Smooth muscle cell (in vitro differentiated cells): ENCODE measurements around the gene SRSF10. TPM values are rescaled to one million over a fixed set of nuclear protein-coding genes. Genes with fewer than 3 reads are reported as not detected.
"Not testable (repeated sequence)": the region's sequence is repeated elsewhere in the genome, so short reads cannot be mapped to it uniquely, and the experiment has no call there.

Experiments
- DNase-seq: peaks from one replicate; lab custom pipeline; 2025; ENCODE audit not compliant: unreplicated experiment; lab: John Stamatoyannopoulos, UW
- H2AFZ ChIP-seq: fragments of 200-600 bp; sonication (generic); 2 replicates; pipeline ENCODE4 v1.6.0; 2016; ENCODE audit warnings: antibody characterized with exemption, low read depth, mild to moderate bottlenecking
- H3F3A ChIP-seq: fragments of 200-600 bp; sonication (generic); 2 replicates; pipeline ENCODE4 v1.6.0; 2017; ENCODE audit warnings: antibody characterized with exemption, low read depth
- H3K27ac ChIP-seq: fragments of 200-600 bp; sonication (generic); 2 replicates; pipeline ENCODE4 v1.5.1; 2016; ENCODE audit warnings: low read depth, mild to moderate bottlenecking
- H3K27me3 ChIP-seq: fragments of 200-600 bp; sonication (generic); 2 replicates; pipeline ENCODE4 v1.6.1; 2016; ENCODE audit warnings: low read depth, mild to moderate bottlenecking
- H3K36me3 ChIP-seq: fragments of 200-600 bp; sonication (generic); 2 replicates; pipeline ENCODE4 v1.5.1; 2016; ENCODE audit warnings: low read depth
- H3K4me1 ChIP-seq: fragments of 200-600 bp; sonication (generic); 2 replicates; pipeline ENCODE4 v1.5.1; 2016; ENCODE audit warnings: low read depth
- H3K4me2 ChIP-seq: fragments of 200-600 bp; sonication (generic); 2 replicates; pipeline ENCODE4 v1.6.0; 2016; ENCODE audit warnings: mild to moderate bottlenecking
- H3K4me3 ChIP-seq: fragments of 200-600 bp; sonication (generic); 2 replicates; pipeline ENCODE4 v1.5.1; 2016; ENCODE audit warnings: mild to moderate bottlenecking
- H3K79me2 ChIP-seq: fragments of 200-600 bp; sonication (generic); 2 replicates; pipeline ENCODE4 v1.6.0; 2016; ENCODE audit warnings: low read depth, mild to moderate bottlenecking
- H3K9ac ChIP-seq: fragments of 200-600 bp; sonication (generic); 2 replicates; pipeline ENCODE4 v1.6.0; 2016; ENCODE audit warnings: low read depth
- H3K9me3 ChIP-seq: fragments of 200-600 bp; sonication (generic); replicated peaks from 2 replicates; pipeline ENCODE4 v1.5.1; 2016; ENCODE audit warnings: low read depth
- H4K20me1 ChIP-seq: fragments of 200-600 bp; sonication (generic); 2 replicates; pipeline ENCODE4 v1.6.0; 2016; ENCODE audit warnings: low read depth
- WGBS: methylation state at CpG from one replicate; pipeline ENCODE4 v1.1.7; 2016; ENCODE audit warnings: low lambda C conversion rate; 5-methylcytosine and 5-hydroxymethylcytosine counted together
- polyA plus RNA-seq: library from polyadenylated mRNA; unstranded; fragments of >200 nt; fragmentation: Nextera tagmentation; extraction: Ambion mirVana; gene quantifications from 2 replicates; pipeline ENCODE4 v1.2.1, GENCODE V29; 2016
- total RNA-seq: library from RNA; depleted of rRNA; stranded (reverse); fragments of >200 nt; gene quantifications from 2 replicates; pipeline ENCODE4 v1.2.3, GENCODE V29; 2014
- TF ChIP-seq, protein P1 (sequence below): fragments of 200-600 bp; sonication (generic); IDR thresholded peaks from 2 replicates; pipeline ENCODE4 v1.5.1; 2017; ENCODE audit warnings: borderline replicate concordance, mild to moderate bottlenecking, antibody characterized with exemption; ENCODE audit not compliant: insufficient read depth, poor library complexity, severe bottlenecking

Gene SRSF10
- total and polyA plus RNA-seq, 2 experiments from 2014 or later: 87.1 to 93.7 TPM

DNA sequence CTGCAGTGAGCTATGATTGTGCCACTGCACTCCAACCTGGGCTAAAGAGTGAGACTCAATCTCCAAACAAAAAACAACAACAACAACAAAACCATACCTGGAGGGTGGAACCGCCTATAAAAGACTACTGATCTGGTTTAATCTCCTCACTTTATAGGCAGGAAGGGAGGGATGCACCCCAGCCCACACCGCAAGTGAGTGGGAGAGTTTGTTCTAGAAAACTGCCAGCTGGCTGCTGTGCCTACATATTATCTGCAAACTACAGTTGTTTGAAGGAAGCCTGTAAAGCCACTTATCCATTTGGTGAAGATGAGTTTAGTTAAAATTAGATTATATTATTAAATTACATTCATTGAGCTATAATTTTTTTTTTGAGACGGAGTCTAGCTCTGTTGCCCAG lies 9.1 kb upstream of the SRSF10 start:
- TF ChIP-seq, protein P1, sequence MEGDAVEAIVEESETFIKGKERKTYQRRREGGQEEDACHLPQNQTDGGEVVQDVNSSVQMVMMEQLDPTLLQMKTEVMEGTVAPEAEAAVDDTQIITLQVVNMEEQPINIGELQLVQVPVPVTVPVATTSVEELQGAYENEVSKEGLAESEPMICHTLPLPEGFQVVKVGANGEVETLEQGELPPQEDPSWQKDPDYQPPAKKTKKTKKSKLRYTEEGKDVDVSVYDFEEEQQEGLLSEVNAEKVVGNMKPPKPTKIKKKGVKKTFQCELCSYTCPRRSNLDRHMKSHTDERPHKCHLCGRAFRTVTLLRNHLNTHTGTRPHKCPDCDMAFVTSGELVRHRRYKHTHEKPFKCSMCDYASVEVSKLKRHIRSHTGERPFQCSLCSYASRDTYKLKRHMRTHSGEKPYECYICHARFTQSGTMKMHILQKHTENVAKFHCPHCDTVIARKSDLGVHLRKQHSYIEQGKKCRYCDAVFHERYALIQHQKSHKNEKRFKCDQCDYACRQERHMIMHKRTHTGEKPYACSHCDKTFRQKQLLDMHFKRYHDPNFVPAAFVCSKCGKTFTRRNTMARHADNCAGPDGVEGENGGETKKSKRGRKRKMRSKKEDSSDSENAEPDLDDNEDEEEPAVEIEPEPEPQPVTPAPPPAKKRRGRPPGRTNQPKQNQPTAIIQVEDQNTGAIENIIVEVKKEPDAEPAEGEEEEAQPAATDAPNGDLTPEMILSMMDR: no peak
- H3K9me3 ChIP-seq: no peaks in the 10 kb centered on the region
- no peaks in the 10 kb centered on the region for H3F3A ChIP-seq
- H2AFZ ChIP-seq: no peak overlapping the region
- no peaks in the 10 kb centered on the region for H3K79me2 ChIP-seq
- no peak for DNase-seq
- no peak overlapping the region for H3K4me2 ChIP-seq
- H3K27me3 ChIP-seq: no peaks in the 10 kb centered on the region
- no peaks in the 10 kb centered on the region for H4K20me1 ChIP-seq
- no peak overlapping the region for H3K27ac ChIP-seq
- H3K9ac ChIP-seq: no peak overlapping the region
- H3K4me3 ChIP-seq: no peak overlapping the region
- 88% methylated on average over 3 of the region's 3 CpGs for WGBS
- H3K4me1 ChIP-seq: no peaks in the 10 kb centered on the region
- no peaks in the 10 kb centered on the region for H3K36me3 ChIP-seq

DNA sequence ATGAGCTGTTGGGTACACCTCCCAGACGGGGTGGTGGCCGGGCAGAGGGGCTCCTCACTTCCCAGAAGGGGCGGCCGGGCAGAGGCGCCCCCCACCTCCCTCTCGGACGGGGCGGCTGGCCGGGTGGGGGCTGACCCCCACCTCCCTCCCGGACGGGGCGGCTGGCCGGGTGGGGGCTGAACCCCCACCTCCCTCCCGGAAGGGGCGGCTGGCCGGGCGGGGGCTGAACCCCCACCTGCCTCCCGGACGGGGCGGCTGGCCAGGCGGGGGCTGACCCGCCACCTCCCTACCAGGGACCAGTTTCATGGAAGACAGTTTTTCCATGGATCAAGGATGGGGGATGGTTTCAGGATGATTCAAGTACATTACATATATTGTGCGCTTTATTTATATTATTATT lies 6.9 kb upstream of the SRSF10 start:
- H2AFZ ChIP-seq, H3K79me2 ChIP-seq, H3K27me3 ChIP-seq, H3K36me3 ChIP-seq, H3K9me3 ChIP-seq, H3K4me2 ChIP-seq, H3K4me3 ChIP-seq, DNase-seq, H3F3A ChIP-seq, H4K20me1 ChIP-seq, H3K27ac ChIP-seq, H3K4me1 ChIP-seq, H3K9ac ChIP-seq: not testable (repeated sequence)
- WGBS: 95% methylated on average over 1 of the region's 23 CpGs

DNA sequence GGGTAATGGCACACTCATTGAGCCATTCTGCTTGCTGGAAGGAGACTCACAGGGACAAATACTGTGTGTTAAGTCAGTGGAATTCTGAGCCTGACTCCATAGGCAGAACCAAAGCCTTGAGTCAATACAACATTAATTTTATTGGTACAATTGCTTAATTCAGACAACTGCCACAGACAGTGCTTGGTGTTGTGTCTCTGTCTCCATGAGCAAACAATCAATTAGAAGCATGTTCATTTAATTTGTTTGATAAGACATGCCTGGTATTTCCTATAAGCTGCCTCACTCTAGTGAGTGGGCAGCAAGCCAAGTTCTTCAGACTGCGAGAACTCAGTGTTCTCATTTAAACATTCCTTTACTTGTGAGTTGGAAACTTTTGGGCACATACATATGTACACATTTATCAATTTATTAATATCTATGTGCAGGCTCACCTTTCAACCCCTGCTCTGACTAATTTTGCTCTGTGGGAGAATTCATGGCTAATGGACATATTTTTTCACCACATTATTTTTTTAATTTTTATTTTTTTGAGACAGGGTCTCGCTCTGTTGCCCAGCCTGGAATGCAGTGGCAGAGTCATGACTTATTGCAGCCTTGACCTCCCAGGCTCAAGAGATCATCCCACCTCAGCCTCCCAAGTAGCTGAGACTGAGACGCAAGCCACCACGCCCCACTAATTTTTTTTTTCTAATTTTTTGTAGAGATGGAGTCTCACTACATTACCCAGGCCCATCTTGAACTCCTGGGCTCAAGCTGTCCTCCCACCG lies 4.5 kb upstream of the SRSF10 start:
- TF ChIP-seq, protein P1: no peak
- WGBS: 77% methylated on average over 5 of the region's 5 CpGs
- H3K4me2 ChIP-seq: peak overlapping the region; percentile 24
- no peaks in the 10 kb centered on the region for H3K36me3 ChIP-seq
- no peak overlapping the region for H2AFZ ChIP-seq
- no peaks in the 10 kb centered on the region for H3K9me3 ChIP-seq
- H3K27me3 ChIP-seq: no peaks in the 10 kb centered on the region
- H3K4me1 ChIP-seq: peaks cover 6% of the 10 kb centered on the region
- peaks cover 1% of the 10 kb centered on the region for H4K20me1 ChIP-seq
- peak overlapping the region; percentile 32 for H3K27ac ChIP-seq
- H3K79me2 ChIP-seq: peaks cover 5% of the 10 kb centered on the region
- no peaks in the 10 kb centered on the region for H3F3A ChIP-seq
- DNase-seq: no peak
- no peak overlapping the region for H3K9ac ChIP-seq
- no peak overlapping the region for H3K4me3 ChIP-seq

DNA sequence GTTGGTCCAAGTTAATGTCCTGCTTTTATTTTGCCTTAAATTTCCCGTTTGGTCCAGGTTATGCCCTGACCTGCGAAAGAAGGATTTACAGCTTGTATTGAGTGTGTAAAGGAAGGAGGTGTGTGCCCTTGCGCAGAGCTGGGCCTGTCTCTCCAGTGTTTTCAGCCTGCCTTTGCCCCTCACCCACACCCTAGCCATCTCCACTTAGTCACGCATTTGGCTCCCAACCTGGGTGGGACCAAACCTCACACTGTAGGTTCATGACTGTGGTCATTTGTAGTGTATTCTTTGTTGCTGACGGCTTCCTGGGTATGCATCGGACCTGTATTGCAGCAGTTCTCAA lies 572 bp upstream of the SRSF10 start:
- WGBS: 42% methylated on average over 6 of the region's 6 CpGs
- H3K4me3 ChIP-seq: peak overlapping the region; percentile 100
- H2AFZ ChIP-seq: peak overlapping the region; percentile 57
- no peaks in the 10 kb centered on the region for H3K9me3 ChIP-seq
- no peak for DNase-seq
- peaks cover 44% of the 10 kb centered on the region for H3K79me2 ChIP-seq
- peak overlapping the region; percentile 100 for H3K9ac ChIP-seq
- H3K27ac ChIP-seq: peak overlapping the region; percentile 94
- H3F3A ChIP-seq: peaks cover 5% of the 10 kb centered on the region
- peaks cover 40% of the 10 kb centered on the region for H4K20me1 ChIP-seq
- no peaks in the 10 kb centered on the region for H3K36me3 ChIP-seq
- peak overlapping the region; percentile 99 for H3K4me2 ChIP-seq
- no peaks in the 10 kb centered on the region for H3K27me3 ChIP-seq
- peaks cover 29% of the 10 kb centered on the region for H3K4me1 ChIP-seq
- TF ChIP-seq, protein P1: no peak
